NCI-H526 (cell line): Measurements from ENCODE around the gene GUCA2A.

Experiments used
- DNase-seq, 2 experiments: peaks; one replicate each; lab custom pipeline; 2025; lab: John Stamatoyannopoulos, UW

Gene GUCA2A

DNA sequence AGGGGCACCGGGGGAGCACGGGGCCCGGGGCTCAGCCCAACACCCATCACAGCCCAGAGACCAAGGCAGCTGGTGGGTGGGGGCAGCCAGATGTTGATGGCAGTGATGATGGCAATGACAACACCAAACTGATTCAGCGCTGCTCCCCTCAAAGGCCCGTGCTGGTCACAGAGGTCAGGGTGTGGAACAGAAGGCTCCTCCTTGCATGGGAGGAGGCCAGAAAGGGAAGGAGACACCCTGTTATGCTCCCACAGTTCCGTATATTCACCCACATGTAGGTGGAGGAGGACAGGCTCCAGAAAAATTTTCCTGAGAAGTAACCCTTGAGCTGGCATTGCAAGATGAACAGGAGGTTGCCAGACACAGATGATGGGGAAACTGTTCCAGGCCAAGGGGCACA is 10.9 kb downstream of the GUCA2A start:
- DNase-seq: no peak

DNA sequence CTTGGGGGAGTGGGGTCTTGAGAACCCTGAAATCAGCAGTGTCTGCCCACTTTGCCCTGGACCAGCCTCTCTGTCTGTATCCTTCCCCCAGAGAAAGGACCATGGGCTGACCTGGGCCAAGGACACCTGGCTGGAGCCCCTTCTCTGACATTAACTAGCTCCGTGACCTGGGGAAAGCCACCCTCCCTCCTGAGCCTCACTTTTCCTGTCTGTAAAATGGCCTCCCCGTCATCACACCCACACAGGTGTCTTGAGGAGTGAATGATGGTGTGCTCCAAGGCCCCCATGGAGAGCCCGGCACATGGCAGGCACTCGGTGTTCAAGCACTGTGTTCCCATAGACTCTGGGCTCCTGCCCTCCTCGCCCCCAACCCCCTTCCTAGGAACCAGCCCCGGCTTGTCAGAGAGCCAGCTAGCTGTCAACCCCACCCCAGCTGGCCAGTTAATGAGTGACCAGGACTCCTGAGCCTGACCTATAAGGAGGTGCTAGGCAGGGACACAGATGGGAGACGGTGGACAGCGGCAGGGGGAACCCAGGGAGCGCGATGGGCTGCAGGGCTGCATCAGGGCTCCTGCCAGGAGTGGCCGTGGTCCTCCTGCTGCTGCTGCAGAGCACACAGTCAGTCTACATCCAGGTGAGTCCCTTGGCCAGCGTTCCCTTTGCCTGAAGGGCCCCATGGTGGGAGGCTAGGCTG is 11.5 kb downstream of the GUCA2A start, which contains the start of gene GUCA2B:
TSS of gene GUCA2B (plus strand) at position 504 of the 694 bp plus-strand sequence. CDS start at position 545, 41 bp downstream.
- DNase-seq: no peak

DNA sequence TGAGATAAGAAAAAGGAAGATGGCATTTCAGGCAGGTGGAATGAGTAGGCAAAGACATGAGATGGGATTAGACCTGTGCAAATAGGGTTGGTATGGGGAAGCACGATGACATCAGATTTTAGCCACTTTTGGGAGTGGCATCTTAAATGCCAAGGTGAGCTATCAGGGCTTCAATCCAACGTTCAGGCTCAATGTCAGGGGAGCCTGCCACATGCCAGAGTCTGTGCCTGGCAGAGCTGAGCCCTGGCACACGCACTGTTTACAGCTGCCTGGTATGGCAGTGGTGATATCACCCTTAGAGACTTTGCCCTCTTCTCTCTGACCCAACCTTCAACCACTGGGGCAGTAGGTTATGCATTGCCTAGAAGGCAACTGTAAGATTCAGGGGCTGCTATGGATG is 12.4 kb downstream of the GUCA2A start:
- DNase-seq: no peak

DNA sequence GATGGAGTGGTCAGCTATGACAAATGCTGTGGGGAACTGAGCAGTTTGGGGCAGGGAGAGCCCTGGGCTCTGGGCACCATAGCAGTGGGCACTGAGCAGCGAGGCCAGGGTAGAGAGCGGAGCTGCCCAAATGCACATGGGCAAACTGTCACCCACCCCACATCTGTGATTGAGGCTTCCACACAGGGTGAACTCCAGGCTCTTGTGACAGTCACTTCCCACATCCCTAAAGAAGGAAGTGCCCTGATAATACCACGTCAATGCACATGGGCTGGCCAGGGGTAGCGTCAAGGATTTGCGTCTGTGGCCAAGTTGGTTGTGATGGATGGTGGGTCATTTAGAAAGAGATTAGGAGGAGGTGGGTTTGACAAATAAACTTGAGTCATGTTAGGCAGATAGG is 13.9 kb downstream of the GUCA2A start:
- DNase-seq: no peak

DNA sequence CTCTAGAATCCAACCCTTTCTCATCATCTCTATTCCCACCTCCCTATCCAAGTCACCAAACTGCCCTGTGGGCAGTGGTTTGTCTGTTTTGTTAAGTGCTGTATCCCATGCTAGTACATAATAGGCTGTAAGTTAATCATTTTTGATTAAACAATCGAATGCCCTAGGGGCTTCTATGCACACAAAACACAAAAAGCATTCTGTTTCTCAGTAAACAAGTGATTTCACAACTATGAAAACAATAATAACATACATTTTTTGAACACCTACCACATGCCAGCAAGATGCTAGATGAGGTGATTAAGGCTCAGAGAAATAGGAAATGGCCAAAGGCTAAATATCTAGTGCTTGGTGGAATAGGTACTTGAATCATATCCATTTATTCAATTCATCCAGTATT is 16.4 kb downstream of the GUCA2A start:
- DNase-seq: no peak

DNA sequence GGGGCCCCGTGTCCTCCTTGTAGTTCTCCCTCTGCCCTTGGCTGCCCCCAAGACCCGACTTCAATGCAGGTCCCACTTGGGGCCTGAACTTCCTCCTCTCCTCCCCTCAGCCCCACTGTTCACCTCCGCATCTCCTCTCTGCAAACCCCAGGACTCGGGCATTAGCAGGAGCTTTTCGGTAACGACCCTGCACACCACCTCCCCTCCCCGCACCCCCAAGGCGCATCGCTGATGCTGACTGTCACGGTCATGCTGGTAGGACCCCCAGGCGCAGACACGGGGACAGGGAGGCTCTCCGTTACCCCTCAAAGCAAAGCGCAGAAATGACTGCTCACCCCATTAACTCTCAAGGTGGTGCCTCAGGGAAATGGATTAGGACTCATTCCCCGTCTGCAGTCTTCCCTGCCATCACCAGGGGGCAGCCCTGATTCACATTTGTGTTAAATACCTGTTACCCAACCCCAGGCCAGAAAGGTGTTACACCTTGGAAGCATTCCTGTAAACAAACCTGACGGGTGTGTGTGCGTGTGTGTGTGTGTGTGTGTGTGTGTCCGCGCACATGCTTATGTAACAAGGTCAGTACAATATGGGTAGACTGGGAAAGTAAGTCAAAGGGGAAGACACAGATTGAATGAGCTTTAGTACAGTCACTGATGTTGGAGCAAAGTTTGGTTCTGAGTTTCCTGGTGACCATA is 17.8 kb downstream of the GUCA2A start:
- peak; percentile 88 to 95 for DNase-seq

DNA sequence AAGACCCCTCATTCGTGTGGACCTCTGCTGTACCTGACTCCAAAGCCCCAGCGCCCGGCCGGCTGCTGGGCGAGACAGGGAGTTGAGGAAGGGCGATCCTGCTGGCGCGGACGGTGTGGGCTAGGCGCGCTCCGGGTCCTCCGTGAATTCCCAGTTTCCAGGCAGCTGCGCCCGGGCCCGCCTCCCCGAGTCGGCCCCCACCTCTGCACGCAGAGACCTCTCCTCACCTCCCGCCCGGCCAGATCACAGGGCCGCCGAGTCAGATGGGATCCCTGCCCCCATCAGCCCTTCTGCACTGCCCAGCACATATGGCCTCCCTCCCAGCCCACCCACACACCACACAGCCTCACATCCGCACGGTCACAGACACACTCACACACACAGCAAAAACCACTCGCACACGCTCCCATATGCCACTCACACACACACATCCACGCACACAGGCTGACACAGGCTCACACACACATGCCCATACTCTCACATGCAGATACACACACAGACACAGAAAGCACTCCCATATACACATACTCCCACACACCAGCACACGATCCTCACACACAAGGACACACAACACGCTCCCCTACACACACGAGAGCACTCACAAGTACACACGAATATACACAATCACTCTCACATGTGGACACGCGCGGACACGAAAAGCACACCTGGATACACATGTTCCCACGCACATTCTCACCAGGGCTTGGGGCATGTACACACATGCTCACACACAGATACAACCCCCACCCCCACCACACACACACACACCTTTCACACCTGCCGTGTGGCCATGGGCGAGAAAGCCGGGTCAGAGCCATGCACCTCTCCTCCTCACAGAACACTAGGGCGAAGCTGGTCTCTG is 18.6 kb downstream of the GUCA2A start:
- DNase-seq: peak in 1 of 2 experiments; percentile 45

DNA sequence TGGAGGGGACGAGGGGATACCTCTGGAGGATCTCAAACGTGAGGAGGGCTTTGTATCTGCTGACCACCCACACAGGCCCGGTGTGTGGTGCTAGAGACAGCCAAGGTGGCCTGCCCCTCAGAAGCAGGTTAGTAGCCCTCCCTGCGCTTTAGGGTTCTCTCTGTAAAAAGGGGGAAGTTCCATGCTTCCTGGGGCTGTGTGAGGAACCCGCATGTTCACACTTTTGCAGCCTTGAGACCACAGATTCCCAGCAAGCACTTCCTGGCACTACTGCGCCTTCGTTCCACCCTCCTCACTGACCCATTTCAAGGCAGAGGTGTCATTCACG is 19.2 kb downstream of the GUCA2A start:
- no peak for DNase-seq

DNA sequence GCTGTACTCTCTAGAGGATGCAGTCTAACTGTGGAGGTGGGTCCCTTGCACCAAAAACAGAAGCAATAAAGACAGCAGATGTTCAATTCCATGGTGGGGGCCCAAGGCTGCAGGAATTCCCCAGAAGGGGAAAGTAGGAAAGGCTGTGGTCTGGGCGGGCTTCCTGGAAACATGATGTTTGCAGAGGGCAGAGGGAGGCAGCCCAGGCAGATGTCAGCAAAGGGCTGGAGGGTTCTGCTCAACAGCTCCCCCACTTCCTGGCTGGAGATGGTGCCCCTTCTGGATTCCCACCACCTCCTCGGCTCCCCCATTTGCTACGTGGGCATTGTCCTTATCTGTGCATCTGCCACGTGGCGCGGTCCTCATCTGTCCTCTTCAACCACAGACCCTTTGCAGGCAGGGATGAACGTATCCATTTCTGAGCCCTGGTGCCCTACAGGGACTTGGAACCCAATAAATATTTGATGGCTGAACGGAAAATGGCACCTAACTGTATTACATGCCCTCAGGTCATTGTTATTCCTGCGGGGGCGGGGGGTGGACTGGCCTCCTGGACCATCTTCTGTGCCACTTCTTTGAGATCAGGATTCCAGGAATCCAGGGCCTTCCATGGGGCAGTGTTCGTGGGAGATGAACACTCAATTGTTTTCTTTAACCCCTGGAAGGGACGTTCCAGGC is 19.7 kb downstream of the GUCA2A start:
- DNase-seq: no peak

DNA sequence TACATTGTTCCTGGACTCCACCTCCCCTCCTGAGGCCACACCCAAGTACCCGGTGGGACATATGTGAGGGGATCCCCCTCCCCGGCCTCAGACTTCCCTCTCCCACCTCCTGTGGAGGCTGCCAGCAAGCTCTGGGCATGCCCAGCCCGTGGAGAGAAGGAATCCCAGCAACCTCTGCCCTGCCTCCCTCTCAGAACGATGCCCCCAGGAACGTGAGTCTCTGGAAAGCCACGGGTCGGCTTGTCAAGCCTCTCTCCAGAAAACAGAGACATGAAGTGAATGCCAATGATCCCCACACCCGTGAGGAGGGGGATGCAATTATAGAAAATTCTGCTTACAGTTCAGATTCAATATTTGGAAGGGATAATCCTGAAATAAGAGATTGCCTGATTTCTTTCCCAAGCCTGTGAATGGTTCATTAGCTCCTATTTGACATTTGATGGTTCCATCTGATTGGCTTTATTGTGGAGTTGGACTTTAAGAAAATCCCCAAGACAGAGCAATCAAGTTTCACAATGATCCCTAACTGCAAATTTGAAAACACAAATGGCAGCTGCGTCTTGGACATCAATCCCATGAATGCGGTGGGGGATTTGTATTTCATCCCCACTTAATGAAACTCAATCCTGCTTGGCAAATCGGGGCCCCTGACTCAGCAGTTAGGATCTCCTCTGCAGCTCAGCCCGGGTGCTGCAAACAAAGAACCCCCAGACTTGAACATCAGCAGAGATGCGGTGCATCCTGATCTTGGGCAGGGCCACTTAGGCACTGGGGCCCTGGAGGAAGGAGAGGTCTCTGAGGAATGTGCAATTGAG is 20.4 kb downstream of the GUCA2A start:
- no peak for DNase-seq

DNA sequence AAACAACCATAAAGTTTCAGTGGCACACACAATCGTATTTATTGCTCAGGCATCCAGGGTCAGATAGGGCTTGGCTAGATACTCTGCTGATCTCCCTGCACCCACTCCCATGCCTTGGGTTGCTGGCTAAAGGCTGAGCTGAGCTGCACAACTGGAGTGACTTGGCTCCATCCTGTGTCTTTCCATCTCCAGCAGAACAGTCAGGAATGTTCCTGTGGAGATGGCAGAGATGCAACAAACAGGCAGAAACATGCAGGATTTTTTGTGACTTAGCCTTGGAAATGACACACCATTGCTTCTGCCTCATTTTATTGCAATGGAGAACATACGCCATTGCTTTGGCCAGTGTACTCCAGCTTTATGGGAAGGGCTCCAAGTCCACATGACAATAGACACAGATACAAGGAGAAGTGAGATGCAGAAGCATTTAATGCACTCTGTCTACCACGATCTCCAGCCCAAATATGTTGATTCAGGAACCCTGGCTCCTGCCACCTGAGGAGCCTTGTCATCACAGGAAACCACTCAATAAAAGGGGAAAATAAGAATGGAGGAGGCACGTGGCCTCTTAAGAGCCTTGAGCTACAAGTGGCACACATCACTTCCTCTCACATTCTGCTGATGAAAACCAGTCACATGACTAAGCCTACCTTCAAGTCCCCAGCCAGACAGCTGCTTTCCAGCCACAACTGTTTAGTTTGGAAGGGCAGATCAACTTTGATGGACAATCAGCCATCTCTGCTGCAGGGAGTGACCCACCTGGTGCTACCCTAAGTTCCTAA is 21.5 kb downstream of the GUCA2A start:
- DNase-seq: no peak

DNA sequence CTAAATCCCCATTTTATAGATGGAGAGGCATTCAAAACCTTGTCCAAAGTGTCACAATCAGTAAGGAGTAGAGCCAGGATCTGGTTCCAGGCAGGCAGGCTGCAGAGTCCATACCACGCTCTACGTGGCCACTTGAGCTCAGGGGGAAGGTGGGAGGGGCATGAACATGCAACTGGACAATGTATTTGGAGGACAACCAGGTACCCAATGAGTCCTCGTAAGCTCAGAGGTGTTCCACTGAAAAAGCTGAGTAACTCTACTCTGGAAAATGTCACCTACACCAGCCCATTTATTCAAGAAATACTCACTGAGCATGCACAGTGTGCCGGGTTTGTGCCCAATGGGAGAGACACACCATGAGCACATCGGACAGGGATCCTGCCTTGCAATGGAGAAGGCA is 22.6 kb downstream of the GUCA2A start:
- DNase-seq: no peak

DNA sequence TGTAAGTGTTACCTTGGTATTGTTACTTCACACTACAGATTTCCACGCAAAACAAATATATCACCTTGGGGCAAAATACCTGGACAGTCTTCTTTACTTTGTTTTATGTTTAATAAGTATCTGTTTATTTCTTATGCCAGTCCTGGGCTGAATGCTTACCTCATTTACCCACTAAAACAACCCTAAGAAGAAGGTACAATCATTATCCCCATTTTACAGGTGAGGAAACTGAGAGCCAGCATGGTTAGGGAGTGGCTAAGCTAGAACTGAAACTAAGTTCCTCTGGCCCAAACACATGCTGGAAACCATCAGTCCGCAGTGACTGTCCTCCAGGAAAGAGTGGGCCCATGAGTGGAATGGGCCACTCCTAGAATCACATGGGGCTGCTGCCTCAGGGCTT is 24.4 kb downstream of the GUCA2A start:
- DNase-seq: no peak

DNA sequence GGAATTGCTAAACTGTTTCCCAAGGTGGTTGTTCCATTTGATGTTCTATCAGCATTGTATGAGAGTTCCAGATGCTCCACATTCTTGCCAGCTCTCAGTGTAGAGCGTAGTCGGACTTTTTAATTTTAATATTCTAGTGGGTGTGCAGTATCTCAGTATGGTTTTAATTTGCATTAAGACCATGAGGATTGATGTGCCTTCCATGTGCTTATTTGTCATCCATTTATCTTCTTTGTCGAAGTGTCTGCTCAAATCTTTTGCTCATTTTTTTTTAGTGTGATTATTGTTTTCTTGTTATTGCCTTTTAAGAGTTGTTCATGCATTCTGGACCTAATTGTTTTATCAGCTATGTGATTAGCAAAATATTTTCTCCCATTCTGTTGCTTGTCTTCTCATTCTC is 25.1 kb downstream of the GUCA2A start:
- no peak for DNase-seq

DNA sequence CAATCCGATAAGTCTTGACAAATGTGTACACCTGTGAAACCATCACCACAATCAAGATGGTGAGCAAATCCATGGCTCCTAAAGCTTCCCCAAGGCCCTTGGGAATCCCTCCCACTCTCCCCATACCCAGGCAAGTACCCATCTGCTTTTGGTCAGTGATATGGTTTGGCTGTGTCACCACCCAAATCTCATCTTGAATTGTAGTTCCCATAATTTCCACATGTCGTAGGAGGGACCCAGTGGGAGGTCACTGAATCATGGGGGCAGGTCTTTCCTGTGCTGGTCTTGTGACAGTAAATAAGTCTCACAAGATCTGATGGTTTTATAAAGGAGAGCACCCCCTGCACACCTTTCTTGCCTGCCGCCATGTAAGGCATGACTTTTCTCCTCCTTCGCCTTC is 26.0 kb downstream of the GUCA2A start:
- no peak for DNase-seq

DNA sequence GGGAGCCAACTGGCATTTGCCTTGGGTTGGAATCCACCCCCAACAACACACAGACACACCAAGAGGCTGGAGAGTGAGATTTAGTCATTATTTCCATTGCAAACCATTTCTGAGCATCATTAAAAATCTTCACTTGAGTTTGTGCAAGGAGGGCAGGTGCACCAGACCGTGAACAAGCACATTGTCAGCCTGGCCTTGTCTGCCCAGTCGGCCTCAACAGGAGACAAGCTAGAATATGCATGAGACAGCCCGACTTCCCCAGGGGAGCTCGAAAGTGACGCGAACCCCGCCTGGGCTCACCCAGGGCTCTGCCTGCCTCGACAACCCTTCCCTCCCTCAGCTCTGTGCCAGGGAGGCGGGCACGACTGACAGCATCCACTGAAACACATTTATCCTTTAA is 26.8 kb downstream of the GUCA2A start:
- peak; percentile 59 to 75 for DNase-seq

DNA sequence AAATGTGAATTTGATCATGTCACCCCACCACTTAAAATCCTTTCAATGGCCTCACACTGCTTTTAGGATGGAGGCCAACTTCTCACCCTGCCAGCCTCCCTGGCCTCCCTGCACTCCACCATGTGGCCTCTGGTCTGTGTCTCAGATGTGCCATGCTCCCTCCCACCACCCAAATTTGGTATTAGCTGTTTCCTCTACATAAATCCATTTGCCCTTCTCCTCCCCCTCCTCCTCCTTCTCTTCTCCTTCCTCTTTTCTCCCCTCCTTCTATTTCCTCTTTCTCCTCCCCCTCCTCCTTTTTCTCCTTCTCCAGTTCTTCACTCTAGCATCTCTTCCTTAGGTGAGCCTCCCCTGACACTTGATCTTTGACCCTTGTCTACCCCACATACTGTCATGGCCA is 28.1 kb downstream of the GUCA2A start:
- DNase-seq: no peak

DNA sequence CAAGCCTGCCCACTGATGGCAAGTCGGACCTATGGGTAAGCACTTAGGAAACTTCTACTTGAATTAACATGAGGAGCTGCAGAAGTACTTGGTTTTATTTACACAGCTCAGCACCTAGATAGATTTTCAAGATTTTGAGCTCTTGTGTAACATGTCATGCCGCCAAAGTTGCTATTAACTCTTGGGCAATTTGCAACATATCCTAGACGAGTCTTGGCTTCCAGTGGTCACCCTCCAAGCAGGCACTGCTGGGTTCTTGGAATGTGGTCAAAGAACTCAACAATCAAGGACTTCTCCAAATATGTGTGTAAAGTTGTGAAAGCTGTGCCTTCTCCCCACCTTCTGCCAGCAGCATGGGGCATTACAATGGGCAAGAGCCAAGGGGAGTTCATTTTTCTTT is 29.1 kb downstream of the GUCA2A start:
- no peak for DNase-seq

DNA sequence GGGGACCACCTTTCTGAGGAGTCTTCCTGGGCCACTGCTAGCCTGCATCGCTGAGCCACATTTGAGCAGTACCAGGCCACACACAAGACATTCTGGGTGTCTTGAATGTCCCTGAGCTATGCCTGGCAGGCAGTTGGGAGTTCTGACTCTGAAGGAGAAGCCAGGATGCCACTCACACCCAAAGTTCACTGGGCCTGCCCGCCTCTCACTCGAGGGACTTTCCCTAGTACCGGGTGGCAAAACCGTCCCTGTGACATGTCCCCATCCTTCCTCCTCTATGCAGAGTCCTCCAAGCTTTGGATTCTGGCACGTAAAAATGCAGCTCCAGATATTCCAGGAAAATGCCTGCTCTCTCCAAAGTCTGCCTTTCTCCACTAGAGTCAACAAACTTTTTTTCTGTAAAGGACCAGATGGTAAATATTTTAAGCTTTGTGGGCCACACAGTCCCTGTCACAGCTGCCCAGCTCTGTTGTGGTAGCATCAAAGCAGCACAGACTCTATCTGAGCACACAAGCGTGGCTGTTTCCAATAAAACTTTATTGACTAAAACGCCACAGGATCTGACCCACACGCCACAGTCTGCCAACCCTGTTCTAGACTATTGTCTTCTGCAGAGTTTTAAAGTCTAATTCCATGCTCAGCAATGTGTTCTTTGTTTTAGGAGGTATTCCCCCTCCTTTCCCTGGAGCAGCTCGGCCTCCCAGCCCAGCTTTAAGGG is 30.6 kb downstream of the GUCA2A start:
- DNase-seq: no peak

DNA sequence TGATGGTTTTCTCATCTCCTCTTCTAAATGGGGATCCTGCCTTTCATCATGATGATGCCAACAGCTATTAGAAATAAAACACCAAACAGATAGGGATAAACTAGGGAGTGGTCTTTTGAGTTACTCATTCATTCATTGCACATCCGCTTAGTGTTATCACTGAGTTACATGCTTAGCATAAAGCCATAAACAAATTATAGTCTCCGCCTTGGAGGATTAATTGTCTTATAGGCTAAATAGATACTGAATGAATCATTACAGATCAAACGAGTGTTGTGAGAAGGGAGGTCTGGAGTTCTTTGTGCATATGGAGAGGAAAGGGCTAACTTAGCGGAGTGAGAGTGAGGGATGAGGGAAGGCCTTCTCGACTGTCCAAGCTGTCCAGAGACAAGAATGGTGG is 31.2 kb downstream of the GUCA2A start:
- no peak for DNase-seq
